NCI-H2196 (cell line): ENCODE data around the gene PDPN.
"Not testable (repeated sequence)": the region's sequence is repeated elsewhere in the genome, so short reads cannot be mapped to it uniquely, and the experiment has no call there.

Source experiments
- DNase-seq: peaks from one replicate; lab custom pipeline; 2025; ENCODE audit not compliant: unreplicated experiment; lab: John Stamatoyannopoulos, UW

The PDPN gene

GRCh38 chr1:13583595-13583965 lies at the start of gene PDPN:
PDPN (plus strand) TSS chr1:13583832; CDS start chr1:13584034, 202 bp downstream.
- DNase-seq, result no peak

DNA sequence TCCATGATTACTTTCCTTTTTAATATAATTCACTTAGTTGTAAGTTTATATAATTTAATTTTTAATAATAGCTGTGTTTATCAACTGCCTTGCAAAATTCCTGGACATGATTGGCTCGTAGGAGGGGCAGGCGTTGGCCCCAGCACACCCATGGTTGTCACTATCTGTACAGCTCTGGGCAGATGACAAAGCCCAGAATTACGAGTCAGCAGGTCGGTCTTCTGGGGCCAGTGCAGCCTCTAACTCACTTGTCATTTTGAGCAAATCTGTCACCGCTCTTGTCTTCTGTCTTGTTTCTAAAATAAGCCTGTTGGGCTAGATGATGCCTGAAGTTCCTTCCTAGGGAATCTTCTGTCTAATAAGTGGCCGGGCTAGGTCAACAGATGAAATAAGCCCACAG lies 48.4 kb upstream of the PDPN start:
- no peak for DNase-seq

DNA sequence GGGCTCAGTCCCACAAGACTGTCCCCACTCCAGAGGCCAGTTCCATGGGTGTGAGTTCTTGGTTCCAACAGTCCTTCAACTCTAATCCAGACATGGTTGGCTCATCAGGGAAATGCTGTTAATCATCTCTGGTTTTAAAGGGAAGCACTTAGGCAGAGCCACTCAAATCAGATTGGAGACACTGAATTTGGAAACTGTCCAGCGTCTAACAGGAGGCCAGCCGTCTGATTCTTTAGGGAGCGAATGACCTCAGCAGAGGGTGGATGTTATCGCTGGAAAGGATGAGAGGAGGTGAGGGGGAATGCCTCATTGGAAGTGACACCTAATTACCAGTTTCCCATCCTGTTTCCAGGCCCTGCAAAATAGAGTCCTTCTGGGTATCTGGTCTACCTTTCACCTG lies 47.1 kb upstream of the PDPN start:
- DNase-seq, result no peak

- no peak for DNase-seq
Observed at GRCh38 chr1:13538832-13539231, 44.8 kb upstream of the PDPN start.

DNA sequence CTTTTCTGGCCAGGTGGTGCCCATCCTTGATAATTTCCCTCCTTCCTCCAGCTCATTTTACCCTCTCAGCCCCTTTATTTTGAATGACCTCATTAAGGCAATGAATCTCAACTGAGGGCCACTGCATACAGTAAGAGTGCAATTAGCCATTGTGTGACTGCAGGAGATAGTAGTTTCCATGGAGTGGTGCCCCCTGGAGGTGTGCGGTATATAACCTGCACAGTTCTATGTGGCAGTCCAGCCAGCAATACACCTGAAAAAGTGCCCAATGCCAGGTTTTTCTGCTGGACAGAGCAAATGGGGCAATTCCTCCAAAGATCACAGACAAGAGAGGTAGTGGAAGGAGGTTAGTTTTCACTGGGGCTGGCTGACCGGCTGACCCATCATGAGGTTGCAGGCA lies 43.9 kb upstream of the PDPN start:
- no peak for DNase-seq

GRCh38 chr1:13540866-13541265 lies 42.8 kb upstream of the PDPN start:
- no peak for DNase-seq

GRCh38 chr1:13541435-13542215 lies 42.0 kb upstream of the PDPN start:
- no peak for DNase-seq

DNA sequence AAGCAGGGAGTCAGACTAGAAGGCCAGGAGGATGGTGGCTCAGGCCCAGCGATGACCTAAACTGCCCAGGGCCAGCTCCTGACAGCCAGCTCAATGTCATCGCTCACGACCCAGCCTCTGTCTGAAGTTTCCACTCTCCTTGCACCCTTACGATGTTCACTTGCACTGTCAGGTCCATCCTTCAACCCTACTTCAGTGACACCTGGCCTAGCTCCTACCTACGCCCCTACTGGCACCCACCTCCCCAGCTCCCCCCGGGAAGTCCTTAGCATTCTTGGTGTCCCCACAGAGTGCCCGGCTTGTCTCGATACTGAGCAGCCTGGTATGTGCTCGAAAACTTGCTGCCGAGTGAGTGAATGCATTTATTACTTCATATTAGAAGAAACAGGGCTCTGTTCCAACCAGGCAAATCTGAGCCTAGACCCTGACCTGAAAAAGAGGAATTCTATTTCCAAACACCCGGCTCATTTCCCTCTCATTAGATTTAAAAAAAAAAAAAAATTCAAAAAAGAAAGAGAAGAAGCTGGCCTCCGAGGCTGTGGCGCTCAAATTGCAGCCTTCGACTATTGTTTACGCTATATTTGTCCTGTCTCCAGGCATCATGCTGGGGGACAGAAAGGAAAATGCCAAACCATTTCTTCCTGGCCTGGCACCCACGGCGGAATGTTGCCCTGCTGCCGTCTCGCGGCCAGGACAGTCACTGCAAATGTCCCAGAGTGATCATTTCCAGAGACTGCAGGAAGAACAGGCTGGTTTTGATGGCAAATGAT lies 40.0 kb upstream of the PDPN start:
- DNase-seq, result no peak

DNA sequence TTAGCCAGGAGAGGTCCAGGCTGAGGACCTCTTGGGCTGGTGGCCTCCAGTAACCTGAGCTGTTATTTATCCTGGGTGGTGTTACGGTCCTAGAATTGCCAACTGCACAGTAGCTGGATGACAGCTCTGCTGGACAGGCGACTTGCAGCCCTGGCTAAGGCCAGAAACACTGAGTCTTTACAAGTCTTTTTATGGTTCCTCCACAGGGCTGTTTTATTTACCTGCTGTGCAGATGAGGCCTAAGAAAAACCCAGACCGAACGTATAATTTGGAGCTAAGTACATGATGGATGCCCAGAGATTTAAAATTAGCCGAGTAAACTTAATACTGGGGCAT lies 39.4 kb upstream of the PDPN start:
- DNase-seq, result no peak

GRCh38 chr1:13546791-13547190 lies 36.8 kb upstream of the PDPN start:
- no peak for DNase-seq

DNA sequence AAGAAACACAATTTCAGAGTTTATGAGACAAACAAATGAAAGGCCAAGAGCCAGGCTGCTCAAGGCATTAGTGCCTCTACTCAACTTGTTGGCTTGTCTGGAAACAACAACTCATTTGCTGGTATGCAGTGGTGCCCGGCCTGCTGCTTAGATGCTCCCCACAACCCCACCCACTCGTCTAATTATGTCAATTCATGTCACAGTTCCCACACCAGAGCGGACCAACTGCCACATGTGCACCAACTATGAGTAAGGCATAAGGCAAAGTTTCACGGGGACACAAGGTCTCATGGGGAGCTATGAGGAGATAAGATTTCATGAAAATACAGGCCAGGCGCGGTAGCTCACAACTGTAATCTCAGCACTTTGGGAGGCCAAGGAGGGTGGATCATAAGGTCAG lies 35.4 kb upstream of the PDPN start:
- no peak for DNase-seq

GRCh38 chr1:13549021-13549420 lies 34.6 kb upstream of the PDPN start:
- no peak for DNase-seq

DNA sequence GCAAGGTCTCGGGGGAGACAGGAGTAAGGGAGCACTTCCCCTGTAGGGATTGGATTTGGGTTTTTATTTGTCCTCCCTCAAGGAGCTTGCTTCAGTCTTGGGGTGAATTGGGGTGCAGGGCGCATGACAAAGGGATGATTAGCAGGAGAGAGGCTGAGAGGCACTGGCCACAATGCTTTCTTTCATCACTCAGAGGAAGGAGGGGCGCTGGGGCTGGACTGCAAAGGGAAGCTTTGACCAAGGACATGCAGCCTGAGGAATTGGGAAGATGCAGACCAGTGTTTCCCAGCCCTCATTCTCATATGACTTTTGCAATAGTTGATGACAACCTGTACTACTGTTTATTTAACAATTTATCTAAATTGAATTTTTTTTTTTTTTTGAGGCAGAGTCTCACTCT lies 34.1 kb upstream of the PDPN start:
- DNase-seq, result no peak

GRCh38 chr1:13550663-13551062 lies 33.0 kb upstream of the PDPN start:
- no peak for DNase-seq

- DNase-seq, result no peak
Observed at GRCh38 chr1:13554798-13555197, 28.8 kb upstream of the PDPN start.

DNA sequence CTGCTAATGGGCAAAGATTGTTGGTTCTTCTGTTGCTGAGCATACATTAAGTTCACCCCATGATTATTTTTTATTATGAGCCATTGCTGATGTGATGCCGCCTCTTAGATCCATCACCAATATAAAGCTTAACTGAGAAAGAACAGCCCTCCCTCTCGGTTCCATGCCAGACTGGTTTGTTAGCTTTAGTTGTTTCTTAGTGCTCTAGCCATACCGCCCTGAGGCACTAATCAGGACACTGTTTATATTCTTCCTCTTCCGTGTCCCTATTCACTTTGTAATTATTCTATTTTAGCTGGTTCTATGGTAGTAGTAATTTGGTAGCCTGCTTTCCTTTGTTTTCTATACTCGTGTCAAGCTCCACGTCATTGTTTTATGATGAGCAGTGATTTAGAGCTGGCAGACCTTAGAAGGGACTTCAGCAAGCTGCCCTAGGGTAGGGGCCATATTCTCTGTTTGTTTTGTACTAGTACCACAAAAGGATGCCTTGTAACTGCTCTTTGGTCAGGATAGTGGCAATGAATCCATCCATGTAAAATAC lies 27.3 kb upstream of the PDPN start:
- no peak for DNase-seq

DNA sequence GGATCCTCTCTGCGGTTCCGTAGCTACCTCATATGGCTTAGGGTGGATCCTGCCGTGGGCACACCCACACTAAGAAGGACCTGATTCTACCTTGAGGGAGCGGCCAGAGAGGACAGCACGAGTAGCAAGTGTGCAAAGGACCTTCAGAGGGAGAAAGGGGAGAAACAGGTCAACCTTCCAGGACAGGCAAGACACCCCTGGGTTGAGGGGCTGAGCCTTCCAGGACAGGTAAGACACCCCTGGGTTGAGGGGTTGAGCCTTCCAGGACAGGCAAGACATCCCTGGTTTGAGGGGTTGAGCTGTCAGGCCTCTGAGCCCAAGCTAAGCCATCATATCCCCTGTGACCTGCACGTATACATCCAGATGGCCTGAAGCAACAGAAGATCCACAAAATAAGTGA lies 23.1 kb upstream of the PDPN start:
- no peak for DNase-seq

GRCh38 chr1:13562981-13563380 lies 20.7 kb upstream of the PDPN start:
- DNase-seq, result not testable (repeated sequence)

- DNase-seq, result no peak
Observed at GRCh38 chr1:13564073-13564472, 19.6 kb upstream of the PDPN start.

GRCh38 chr1:13570435-13570834 lies 13.2 kb upstream of the PDPN start:
- DNase-seq, result not testable (repeated sequence)

GRCh38 chr1:13570924-13571323 lies 12.7 kb upstream of the PDPN start:
- DNase-seq, result no peak

DNA sequence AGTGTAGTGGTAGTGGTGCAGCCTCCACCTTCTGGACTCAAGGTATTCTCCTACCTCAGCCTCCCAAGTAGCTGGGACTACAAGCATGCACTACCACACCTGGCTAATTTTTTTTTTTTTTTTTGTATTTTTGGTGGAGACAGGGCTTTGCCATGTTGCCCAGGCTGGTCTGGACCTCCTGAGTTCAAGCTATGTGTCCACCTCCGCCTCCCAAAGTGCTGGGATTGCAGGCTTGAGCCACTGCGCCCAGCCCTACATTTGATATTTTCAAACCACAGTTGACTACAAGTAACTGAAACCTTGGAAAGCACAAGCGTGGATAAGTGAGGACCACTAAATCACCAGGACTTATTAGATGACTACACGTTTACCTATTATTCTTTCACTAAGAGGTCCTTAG lies 10.0 kb upstream of the PDPN start:
- DNase-seq, result no peak
